UCSD-AML1 (cell line): ENCODE data around the gene XRCC3.

Source experiments
- DNase-seq: peaks from one replicate; lab custom pipeline; 2025; ENCODE audit not compliant: unreplicated experiment; lab: John Stamatoyannopoulos, UW

Gene XRCC3

GRCh38 chr14:103738701-103739451, 23.6 kb upstream of the XRCC3 start:
- DNase-seq: no peak

- DNase-seq: no peak
These were observed 22.9 kb upstream of the XRCC3 start for GRCh38 chr14:103738166-103738565.

- DNase-seq: no peak
These were observed 22.3 kb upstream of the XRCC3 start for GRCh38 chr14:103737432-103738045.

- no peak for DNase-seq
These were observed 21.5 kb upstream of the XRCC3 start for GRCh38 chr14:103736546-103737431.

GRCh38 chr14:103735815-103736545, 20.7 kb upstream of the XRCC3 start:
- DNase-seq: no peak

GRCh38 chr14:103735439-103735814, 20.2 kb upstream of the XRCC3 start:
- no peak for DNase-seq

- no peak for DNase-seq
These were observed 19.8 kb upstream of the XRCC3 start for GRCh38 chr14:103735022-103735421.

- DNase-seq: no peak
These were observed 19.0 kb upstream of the XRCC3 start for GRCh38 chr14:103734081-103734888.

GRCh38 chr14:103733651-103734050, 18.4 kb upstream of the XRCC3 start:
- DNase-seq: no peak

GRCh38 chr14:103732868-103733620, 17.8 kb upstream of the XRCC3 start:
- no peak for DNase-seq

- no peak for DNase-seq
These were observed 16.9 kb upstream of the XRCC3 start for GRCh38 chr14:103731916-103732867.

GRCh38 chr14:103731481-103731880, 16.2 kb upstream of the XRCC3 start:
- no peak for DNase-seq

GRCh38 chr14:103730490-103731035, 15.3 kb upstream of the XRCC3 start:
- no peak for DNase-seq

GRCh38 chr14:103729496-103730448, 14.5 kb upstream of the XRCC3 start:
- no peak for DNase-seq

GRCh38 chr14:103728721-103729120, 13.5 kb upstream of the XRCC3 start:
- no peak for DNase-seq

- no peak for DNase-seq
These were observed 12.9 kb upstream of the XRCC3 start for GRCh38 chr14:103728141-103728540.
